ENCODE data around the gene REPS2.
"Not testable (repeated sequence)": the region's sequence is repeated elsewhere in the genome, so short reads cannot be mapped to it uniquely, and the experiment has no call there.

Gene REPS2

GRCh38 chrX:16964976-16965375 lies 18.5 kb downstream of the REPS2 start:
- not testable (repeated sequence) for DNase-seq

DNA sequence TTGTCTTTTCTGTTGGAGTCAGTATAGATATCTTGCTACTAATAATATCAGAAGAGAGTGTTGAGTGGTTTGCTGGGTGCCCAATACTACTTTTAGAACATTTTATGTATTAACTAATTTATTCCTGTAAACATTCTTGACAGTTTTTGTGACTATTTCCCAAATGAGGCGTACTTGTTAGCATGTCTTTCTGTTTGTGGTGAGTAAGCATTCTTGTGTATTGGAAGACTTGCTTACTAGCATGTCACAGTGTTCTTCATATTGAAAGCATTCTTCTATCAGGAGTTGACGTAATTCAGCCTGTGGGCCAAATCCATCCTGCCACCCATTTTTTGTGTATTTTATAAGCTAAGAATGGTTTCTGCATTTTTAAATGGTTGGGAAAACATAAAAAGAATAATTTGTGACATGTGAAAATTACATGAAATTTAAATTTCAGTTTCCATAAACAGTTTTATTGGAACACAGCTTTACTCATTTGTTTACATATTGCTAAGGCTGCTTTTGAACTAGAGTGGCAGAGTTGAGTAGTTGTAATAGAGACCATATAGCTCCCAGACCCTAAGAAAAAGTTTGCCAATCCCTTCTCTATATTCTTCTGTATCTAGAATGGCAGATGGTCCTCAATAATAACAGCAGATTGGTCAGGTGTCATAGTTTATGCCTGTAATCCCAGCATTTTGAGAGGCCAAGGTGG lies 20.4 kb downstream of the REPS2 start:
- no peak for DNase-seq

DNA sequence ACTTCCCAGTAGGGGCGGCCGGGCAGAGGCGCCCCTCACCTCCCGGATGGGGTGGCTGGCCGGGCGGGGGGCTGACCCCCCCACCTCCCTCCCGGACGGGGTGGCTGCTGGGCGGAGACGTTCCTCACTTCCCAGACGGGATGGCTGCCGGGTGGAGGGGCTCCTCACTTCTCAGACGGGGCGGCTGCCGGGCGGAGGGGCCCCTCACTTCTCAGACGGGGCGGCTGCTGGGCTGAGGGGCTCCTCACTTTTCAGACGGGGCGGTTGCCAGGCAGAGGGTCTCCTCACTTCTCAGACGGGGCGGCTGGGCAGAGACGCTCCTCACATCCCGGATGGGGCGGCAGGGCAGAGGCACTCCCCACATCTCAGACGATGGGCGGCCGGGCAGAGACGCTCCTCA lies 22.3 kb downstream of the REPS2 start:
- not testable (repeated sequence) for DNase-seq

DNA sequence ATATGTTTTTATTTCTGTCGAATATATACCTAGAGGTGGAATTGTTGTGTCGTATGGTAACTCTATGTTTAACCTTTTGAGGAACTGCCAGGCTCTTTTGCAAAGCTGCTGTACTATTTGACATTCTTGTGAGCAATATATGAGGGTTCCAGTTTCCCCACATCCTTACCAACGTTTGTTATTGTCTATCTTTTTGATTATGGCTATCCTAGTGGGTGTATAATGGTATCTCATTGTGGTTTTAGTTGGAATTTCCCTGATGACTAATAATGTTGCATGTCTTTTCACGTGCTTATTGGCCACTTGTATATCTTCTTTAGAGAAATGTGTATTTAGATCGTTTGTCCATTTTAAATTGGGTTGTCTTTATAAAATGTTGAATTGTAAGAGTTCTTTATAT lies 24.5 kb downstream of the REPS2 start:
- DNase-seq, result no peak

DNA sequence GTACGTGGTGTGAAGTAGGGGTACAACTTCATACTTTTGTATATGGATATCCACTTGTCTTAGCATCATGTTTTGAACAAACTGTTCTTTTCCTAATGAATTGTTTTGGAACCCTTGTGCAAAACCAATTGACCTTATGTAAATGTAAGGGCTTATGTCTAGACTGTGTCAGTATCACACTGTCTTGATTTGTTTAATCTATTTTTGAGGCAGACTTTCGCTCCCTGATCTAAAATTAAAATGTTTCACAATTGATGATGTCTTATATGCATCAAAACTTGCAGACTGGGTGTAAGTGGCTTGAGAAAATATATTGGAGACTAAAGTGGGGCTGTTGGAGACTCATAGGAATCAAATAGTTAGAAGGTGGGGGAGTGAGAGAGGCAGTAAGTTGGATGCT lies 25.2 kb downstream of the REPS2 start:
- no peak for DNase-seq

DNA sequence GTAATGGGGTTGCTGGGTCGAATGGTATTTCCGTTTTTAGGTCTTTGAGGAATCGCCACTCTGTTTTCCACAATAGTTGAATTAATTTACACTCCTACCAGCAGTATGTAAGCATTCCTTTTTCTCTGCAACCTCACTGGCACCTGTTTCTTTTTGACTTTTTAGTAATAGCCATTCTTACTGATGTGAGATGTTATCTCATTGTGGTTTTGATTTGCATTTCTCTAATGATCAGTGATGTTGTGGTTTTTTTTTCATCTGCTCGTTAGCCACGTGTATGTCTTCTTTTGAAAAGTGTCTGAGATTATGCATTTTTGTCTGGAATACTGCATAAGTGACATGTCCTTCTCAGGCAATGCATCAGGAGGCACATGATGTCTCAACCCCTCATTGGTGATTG lies 28.8 kb downstream of the REPS2 start:
- DNase-seq, result no peak

DNA sequence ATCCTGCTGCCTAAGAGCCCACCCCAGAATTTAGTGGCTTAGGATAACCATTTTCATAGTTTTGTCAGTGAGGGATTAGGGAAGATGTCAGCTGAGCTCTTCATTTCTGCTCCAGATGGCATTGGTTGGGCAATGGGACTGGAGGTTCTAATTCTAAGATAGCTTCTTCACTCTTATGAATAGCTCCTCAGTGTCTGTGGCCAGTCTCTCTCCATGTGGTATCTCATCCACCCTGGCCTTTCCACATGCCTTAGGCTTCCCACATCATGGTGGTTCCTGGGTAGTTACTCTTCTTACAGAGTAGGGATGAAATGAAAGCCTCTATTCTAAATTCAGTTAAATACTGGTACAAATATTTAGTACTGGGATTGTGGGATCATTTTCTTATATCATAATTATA lies 31.3 kb downstream of the REPS2 start:
- no peak for DNase-seq

GRCh38 chrX:16978193-16978984 lies 31.9 kb downstream of the REPS2 start:
- no peak for DNase-seq

- no peak for DNase-seq
Observed at GRCh38 chrX:16979226-16979625, 32.8 kb downstream of the REPS2 start.

DNA sequence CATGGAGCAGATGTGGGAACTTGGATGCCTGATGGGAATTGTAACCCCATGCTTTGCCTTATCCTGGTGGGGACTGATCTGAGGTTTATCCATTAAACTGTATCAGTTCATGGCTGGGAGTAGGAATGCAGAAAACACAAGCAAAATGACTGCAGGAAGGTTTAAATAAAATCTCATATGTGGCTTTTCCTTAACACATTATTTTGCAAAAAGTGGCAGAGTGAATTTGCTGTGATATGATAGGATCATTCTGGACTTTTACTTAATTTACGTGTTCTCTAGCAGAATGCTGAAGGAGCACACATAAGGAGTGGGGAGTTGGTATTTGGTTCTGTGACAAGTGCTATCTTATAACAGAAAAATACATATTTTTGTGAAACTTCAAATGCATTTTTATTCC lies 34.8 kb downstream of the REPS2 start:
- DNase-seq, result no peak

- DNase-seq, result no peak
Observed at GRCh38 chrX:16981980-16982379, 35.5 kb downstream of the REPS2 start.

- DNase-seq, result no peak
Observed at GRCh38 chrX:16983051-16983450, 36.6 kb downstream of the REPS2 start.

GRCh38 chrX:16985286-16985685 lies 38.8 kb downstream of the REPS2 start:
- no peak for DNase-seq

DNA sequence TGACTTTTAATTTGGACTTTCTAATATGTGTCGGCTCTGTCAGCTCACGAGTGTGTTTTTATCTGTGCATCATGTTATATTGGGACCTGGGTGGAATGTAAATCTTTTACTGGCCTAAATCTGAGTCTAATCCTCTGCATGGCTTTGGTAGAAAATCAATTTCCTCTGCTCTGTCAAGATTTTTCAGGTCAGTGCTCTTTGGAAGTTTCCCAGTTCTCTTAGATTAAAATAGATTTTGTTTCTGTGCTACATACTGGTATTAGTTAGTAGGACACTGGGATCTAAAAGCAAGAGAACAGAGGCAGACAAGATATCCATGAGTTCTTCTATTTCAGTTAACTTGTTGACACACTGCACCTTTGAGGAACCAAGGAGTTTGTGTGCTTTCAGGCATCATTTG lies 39.7 kb downstream of the REPS2 start:
- DNase-seq, result no peak

DNA sequence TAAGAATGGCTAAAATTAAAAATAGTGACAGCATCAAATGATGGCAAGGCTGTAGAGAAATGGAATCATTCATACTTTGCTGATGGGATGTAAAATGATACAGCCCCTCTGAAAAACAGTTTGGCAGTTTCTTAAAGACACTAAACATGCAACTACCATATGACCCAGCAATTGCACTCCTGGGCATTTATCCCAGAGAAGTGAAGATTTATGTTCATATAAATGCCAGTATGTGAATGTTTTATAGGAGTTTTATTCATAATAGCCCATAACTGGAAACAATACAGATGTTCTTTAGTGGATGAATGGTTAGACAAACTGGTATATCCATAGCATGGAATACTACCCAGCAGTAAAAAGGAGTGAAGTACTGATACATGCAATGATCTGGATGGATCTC lies 43.3 kb downstream of the REPS2 start:
- no peak for DNase-seq

- no peak for DNase-seq
Observed at GRCh38 chrX:16990839-16991238, 44.4 kb downstream of the REPS2 start.

DNA sequence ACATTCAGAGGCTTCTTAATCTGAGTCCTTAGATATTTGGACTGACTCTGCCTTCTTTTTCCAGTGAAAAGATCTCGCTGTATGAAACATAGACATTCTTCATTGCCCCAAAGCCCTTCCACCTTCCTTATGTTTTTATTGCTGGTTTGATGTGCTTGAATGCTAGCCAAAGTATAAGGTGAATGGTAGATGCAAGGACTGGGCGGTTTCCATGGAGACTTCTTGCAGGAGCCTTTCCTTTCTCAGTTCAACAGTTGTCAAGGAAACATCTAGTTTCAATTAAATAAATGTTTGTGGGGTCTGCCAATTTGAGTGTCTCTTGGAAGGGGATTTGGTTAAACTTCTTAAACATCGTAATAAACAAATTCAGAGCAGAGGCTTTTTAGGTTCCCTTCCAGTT lies 46.0 kb downstream of the REPS2 start:
- DNase-seq, result no peak

- no peak for DNase-seq
Observed at GRCh38 chrX:16992951-16993350, 46.5 kb downstream of the REPS2 start.

DNA sequence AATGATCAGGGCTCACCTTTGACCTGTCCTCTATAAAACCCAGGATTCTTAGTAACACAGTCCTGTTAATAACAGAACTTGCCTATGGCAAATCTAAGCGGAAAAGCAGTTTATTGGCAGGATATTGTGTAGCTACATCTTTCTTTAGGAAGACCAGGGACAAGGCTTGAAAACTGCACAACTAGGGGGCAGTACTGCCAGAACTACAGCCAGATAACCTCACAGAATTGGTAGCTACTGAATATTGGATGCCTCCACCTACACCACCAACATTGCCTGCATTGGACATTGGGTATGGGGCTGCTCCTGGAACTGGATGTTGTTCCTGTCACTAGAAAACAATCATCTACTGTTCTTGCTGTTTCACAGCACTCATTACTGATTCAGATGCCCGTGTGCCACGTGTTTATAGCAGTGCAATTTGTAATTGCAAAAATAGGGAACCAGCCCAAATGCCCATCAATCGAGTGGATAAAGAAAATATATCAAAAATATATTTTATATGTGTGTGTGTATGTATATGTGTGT lies 47.4 kb downstream of the REPS2 start:
- no peak for DNase-seq

DNA sequence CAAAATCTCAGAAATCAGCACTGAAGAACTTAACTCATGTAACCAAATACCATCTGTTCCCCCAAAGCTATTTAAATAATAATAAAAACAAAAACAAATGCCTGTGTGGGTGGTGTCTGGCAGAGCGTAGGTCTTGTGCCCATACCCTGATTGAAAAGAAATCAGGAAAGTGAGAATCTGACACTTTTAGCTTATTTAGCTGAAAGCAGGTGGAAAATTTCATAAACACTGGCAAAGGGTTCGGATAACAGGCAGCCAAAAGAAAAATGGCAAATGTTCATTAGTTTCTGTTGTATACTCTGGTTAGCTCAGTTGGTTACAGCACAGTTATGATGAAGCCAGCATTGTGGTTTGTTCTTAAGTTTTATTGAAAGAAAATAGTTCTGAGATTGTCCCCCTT lies 48.3 kb downstream of the REPS2 start:
- DNase-seq, result no peak

- DNase-seq, result no peak
Observed at GRCh38 chrX:16997313-16997712, 50.9 kb downstream of the REPS2 start.

DNA sequence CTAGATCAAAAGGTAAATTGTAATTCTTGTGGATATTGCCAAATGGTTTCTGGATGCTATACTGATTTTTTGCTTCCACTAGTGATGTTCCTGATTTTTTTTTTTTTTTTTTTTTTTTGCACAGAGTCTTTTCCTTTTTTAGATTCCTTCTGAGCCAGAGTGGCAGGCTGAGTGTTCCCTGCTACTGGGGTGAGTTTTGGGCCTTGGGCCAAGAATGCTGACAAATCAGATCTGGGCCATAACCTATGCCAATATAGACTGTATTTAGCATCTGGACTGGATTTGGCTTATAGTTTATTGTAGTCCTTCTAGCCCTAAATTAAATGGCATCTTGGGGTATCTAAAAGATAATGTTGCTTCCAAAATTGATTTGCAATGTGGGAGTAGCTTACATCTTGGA lies 52.8 kb downstream of the REPS2 start:
- no peak for DNase-seq

DNA sequence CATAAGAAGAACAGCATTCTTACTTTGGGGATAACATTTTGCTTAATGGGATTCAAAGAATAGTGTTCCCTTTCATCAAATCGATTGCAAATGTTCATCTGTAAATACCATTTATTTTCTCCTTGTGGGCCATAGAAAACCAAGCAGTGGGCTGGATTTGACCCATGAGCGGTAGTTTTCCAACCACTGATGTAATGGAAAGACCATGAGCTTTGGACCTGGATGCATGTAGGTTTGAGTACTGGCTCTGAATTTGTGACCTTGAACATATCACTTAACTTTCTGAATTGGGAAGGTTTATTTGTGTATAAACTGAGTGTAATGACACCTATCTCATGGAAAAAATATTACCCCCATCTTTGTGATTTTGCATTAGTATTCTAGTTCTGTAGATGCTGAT lies 54.3 kb downstream of the REPS2 start:
- DNase-seq, result no peak

DNA sequence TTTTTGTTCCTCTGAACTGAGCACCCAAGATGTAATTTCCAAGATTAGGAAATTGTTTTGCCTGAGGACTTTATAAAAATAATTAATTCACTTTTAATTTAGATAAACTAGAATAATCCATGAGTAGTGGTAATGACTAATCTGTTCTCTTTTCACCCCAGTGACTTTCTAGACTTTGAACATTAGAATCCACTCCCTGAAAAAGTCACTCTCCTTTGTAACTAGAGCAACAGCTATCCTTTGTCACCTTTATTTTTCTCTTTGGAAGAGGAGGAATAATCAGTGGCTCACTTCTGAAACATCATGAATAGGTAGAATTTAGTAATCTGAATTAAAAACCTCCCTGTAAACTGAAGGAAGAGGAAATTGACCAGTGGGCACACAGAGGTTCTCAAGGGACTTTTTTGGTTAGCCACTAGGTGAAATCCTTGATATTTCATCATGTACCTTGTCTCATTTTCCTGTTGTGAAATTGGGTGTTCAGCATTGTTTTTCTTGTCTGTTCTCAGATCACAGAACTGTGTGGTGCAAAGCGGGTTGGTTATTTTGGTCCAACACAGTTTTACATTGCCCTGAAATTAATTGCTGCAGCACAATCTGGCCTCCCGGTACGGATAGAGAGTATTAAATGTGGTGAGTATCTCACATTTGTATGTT lies 59.4 kb downstream of the REPS2 start:
- no peak for DNase-seq

Measured in CD4-positive, alpha-beta T cell treated with Interleukin-15 for 1 hour (primary cell).